ENCODE data around the gene MBD3L2.
"Not testable (repeated sequence)": the region's sequence is repeated elsewhere in the genome, so short reads cannot be mapped to it uniquely, and the experiment has no call there.

GRCh38 chr19:7030278-7030677, 18.8 kb upstream of the MBD3L2 start, which contains the start of gene MBD3L5:
- TF ChIP-seq, protein P1, sequence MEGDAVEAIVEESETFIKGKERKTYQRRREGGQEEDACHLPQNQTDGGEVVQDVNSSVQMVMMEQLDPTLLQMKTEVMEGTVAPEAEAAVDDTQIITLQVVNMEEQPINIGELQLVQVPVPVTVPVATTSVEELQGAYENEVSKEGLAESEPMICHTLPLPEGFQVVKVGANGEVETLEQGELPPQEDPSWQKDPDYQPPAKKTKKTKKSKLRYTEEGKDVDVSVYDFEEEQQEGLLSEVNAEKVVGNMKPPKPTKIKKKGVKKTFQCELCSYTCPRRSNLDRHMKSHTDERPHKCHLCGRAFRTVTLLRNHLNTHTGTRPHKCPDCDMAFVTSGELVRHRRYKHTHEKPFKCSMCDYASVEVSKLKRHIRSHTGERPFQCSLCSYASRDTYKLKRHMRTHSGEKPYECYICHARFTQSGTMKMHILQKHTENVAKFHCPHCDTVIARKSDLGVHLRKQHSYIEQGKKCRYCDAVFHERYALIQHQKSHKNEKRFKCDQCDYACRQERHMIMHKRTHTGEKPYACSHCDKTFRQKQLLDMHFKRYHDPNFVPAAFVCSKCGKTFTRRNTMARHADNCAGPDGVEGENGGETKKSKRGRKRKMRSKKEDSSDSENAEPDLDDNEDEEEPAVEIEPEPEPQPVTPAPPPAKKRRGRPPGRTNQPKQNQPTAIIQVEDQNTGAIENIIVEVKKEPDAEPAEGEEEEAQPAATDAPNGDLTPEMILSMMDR (IDR thresholded peaks at IDR 0.05; ENCODE audit: insufficient read depth, low read length, poor library complexity, severe bottlenecking) = not testable (repeated sequence)
- TF ChIP-seq EZH2phosphoT487 (conservative IDR thresholded peaks at IDR 0.05; ENCODE audit: low read length) = not testable (repeated sequence)
